Breast epithelium (tissue), 4 donors: ENCODE data around the gene ITGA5. TPM values are rescaled to one million over a fixed set of nuclear protein-coding genes. Genes with fewer than 3 reads are reported as not detected.
A peak's percentile ranks its signal among the peaks of the same experiment; 100 is the strongest.

Experiments
- DNase-seq, 2 donors: peaks; one replicate each; pipeline ENCODE4 v3.0.0-alpha.2; 2019; ENCODE audit warnings: low spot score in 2 of 2
- H3K27ac ChIP-seq, 2 donors: fragments of 200-600 bp; sonication (generic) in 1 of 2; one replicate each; pipeline ENCODE4 v1.5.1; 2016 to 2019; ENCODE audit warnings: mild to moderate bottlenecking in 1 of 2
- H3K27me3 ChIP-seq, 2 donors: fragments of 200-600 bp; sonication (generic) in 1 of 2; one replicate each; pipeline versions ENCODE4 v1.5.1 to v1.6.0; 2017 to 2019; ENCODE audit warnings: control low read depth in 1 of 2, mild to moderate bottlenecking in 1 of 2
- H3K36me3 ChIP-seq: fragments of 200-600 bp; one replicate; pipeline ENCODE4 v1.5.1; 2019
- H3K4me1 ChIP-seq, 2 donors: fragments of 200-600 bp; sonication (generic); one replicate each; pipeline ENCODE4 v1.5.1; 2016 to 2019; ENCODE audit warnings: control low read depth in 1 of 2
- H3K4me3 ChIP-seq, 3 donors: fragments of 200-600 bp; sonication (generic); 1 replicate in 2 of 3; 2 replicates in 1 of 3; pipeline ENCODE4 v1.5.1; 2016 to 2019; ENCODE audit warnings: mild to moderate bottlenecking in 3 of 3, moderate library complexity in 2 of 3
- H3K9me3 ChIP-seq, 2 donors: fragments of 200-600 bp; sonication (generic) in 1 of 2; one replicate each; pipeline ENCODE4 v1.5.1; 2016 to 2019; ENCODE audit warnings: control low read depth in 1 of 2
- POLR2A ChIP-seq: fragments of 450-650 bp; IDR thresholded peaks from one replicate; pipeline ENCODE4 v1.6.1; 2016; ENCODE audit warnings: antibody characterized with exemption, mild to moderate bottlenecking, moderate library complexity
- POLR2AphosphoS5 ChIP-seq, 3 donors: sonication (generic); formaldehyde crosslinking; IDR thresholded peaks; one replicate each; pipeline ENCODE4 v1.6.1; 2017; ENCODE audit warnings: antibody characterized with exemption in 3 of 3
- intact Hi-C: fragments of 100-400 bp; cut with DNase I; formaldehyde crosslinking; loops from one replicate; pipeline ENCODE4 v1.15.1; 2023; ENCODE audit warnings: low total_unique reads
- total RNA-seq, 3 donors: library from RNA; depleted of rRNA; stranded (reverse); fragments of >200 nt; gene quantifications; one replicate each; pipeline ENCODE4 v1.1.0, GENCODE V29; 2016
- TF ChIP-seq, protein P1 (sequence below), 3 donors: fragments of 450-650 bp; IDR thresholded peaks; one replicate each; pipeline ENCODE4 v1.5.1; 2016 to 2017; ENCODE audit warnings: antibody characterized with exemption in 3 of 3, mild to moderate bottlenecking in 3 of 3, moderate library complexity in 3 of 3

ITGA5 gene
- total RNA-seq, 3 donors from 2014 or later = 30.4 to 135 (median 81.9) TPM

GRCh38 chr12:54443446-54443845 lies 24.4 kb upstream of the ITGA5 start:
- no peaks in the 10 kb centered on the region for H3K36me3 ChIP-seq
- intact Hi-C loops = no loop called here
- no peaks in the 10 kb centered on the region for H3K9me3 ChIP-seq
- no peaks in the 10 kb centered on the region for H3K4me1 ChIP-seq
- H3K27me3 ChIP-seq = no peaks in the 10 kb centered on the region
- DNase-seq = no peak
- H3K27ac ChIP-seq = no peak overlapping the region
- no peak overlapping the region for H3K4me3 ChIP-seq
- TF ChIP-seq, protein P1, sequence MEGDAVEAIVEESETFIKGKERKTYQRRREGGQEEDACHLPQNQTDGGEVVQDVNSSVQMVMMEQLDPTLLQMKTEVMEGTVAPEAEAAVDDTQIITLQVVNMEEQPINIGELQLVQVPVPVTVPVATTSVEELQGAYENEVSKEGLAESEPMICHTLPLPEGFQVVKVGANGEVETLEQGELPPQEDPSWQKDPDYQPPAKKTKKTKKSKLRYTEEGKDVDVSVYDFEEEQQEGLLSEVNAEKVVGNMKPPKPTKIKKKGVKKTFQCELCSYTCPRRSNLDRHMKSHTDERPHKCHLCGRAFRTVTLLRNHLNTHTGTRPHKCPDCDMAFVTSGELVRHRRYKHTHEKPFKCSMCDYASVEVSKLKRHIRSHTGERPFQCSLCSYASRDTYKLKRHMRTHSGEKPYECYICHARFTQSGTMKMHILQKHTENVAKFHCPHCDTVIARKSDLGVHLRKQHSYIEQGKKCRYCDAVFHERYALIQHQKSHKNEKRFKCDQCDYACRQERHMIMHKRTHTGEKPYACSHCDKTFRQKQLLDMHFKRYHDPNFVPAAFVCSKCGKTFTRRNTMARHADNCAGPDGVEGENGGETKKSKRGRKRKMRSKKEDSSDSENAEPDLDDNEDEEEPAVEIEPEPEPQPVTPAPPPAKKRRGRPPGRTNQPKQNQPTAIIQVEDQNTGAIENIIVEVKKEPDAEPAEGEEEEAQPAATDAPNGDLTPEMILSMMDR (IDR thresholded peaks at IDR 0.05) = no peak
- TF ChIP-seq POLR2A = no peak
- no peak for TF ChIP-seq POLR2AphosphoS5 (IDR thresholded peaks at IDR 0.05)

- intact Hi-C loops = no loop called here
These were observed 23.9 kb upstream of the ITGA5 start for GRCh38 chr12:54442961-54443360.

DNA sequence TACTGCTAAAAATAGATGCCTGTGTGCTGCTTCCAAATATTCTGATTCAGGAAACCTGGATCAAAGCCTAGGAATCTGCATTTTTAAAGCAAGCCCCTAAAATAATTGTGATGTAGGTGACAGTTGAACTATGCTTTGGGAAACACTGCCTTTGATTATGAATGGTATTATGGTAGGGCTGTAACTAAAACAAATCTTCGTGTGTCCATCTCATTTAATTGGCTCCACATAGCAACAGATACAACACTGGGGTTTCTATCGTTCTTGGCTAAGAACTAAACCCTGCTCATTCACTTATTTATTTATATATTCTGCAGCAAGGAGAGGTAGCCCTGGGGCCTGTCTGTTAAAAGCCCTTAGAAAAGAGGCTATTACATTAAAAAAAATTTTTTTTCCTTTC lies 23.0 kb upstream of the ITGA5 start:
- Histone ChIP-seq H3K9me3 (no peaks in the 10 kb centered on the region), H3K27me3 (no peaks in the 10 kb centered on the region), H3K36me3 (no peaks in the 10 kb centered on the region), H3K4me1 (no peaks in the 10 kb centered on the region), H3K4me3 (no peak overlapping the region), H3K27ac (no peak overlapping the region)
- intact Hi-C loops = no loop called here
- TF ChIP-seq POLR2A = no peak
- no peak for TF ChIP-seq POLR2AphosphoS5 (IDR thresholded peaks at IDR 0.05)
- TF ChIP-seq, protein P1 (IDR thresholded peaks at IDR 0.05) = no peak
- DNase-seq = no peak

More at GRCh38 chr12:54442961-54443360, 23.9 kb upstream of the ITGA5 start:
- Histone ChIP-seq H3K4me1 (no peaks in the 10 kb centered on the region), H3K36me3 (no peaks in the 10 kb centered on the region), H3K9me3 (no peaks in the 10 kb centered on the region), H3K27ac (no peak overlapping the region), H3K4me3 (no peak overlapping the region), H3K27me3 (no peaks in the 10 kb centered on the region)
- TF ChIP-seq, protein P1 (IDR thresholded peaks at IDR 0.05) = no peak
- no peak for TF ChIP-seq POLR2AphosphoS5 (IDR thresholded peaks at IDR 0.05)
- no peak for TF ChIP-seq POLR2A
- no peak for DNase-seq

GRCh38 chr12:54439521-54440255 lies 20.6 kb upstream of the ITGA5 start:
- no peaks in the 10 kb centered on the region for H3K4me1 ChIP-seq
- no peak overlapping the region for H3K4me3 ChIP-seq
- TF ChIP-seq, protein P1 (IDR thresholded peaks at IDR 0.05) = peak; percentile 81 to 93 (median 87)
- TF ChIP-seq POLR2A = no peak
- TF ChIP-seq POLR2AphosphoS5 (IDR thresholded peaks at IDR 0.05) = peak in 1 of 3 donors; percentile 9
- no peak overlapping the region for H3K27ac ChIP-seq
- intact Hi-C loops = loop anchor here (5.0 kb wide), 1 partner anchor 37 kb away; no protein-coding TSS in a partner anchor
- no peaks in the 10 kb centered on the region for H3K27me3 ChIP-seq
- DNase-seq = no peak
- no peaks in the 10 kb centered on the region for H3K36me3 ChIP-seq
- H3K9me3 ChIP-seq = no peaks in the 10 kb centered on the region

GRCh38 chr12:54439096-54439495 lies 20.0 kb upstream of the ITGA5 start:
- no peak overlapping the region for H3K27ac ChIP-seq
- H3K9me3 ChIP-seq = no peaks in the 10 kb centered on the region
- no peak for DNase-seq
- intact Hi-C loops = loop anchor here (5.0 kb wide), 1 partner anchor 37 kb away; no protein-coding TSS in a partner anchor
- H3K4me1 ChIP-seq = no peaks in the 10 kb centered on the region
- H3K27me3 ChIP-seq = no peaks in the 10 kb centered on the region
- TF ChIP-seq POLR2AphosphoS5 (IDR thresholded peaks at IDR 0.05) (no peak), POLR2A (no peak)
- TF ChIP-seq, protein P1 (IDR thresholded peaks at IDR 0.05) = no peak
- H3K4me3 ChIP-seq = no peak overlapping the region
- no peaks in the 10 kb centered on the region for H3K36me3 ChIP-seq
